Spinal cord (tissue), 10 donors: ENCODE measurements around the gene PLA2G2F. TPM values are rescaled to one million over a fixed set of nuclear protein-coding genes. Genes with fewer than 3 reads are reported as not detected.

ENCODE experiments used
- DNase-seq, 6 donors: peaks; one replicate each; pipeline versions ENCODE4 v3.0.0 to v3.0.0-alpha.2; 2013 to 2015; ENCODE audit warnings: low spot score in 6 of 6, low read depth in 4 of 6
- H3K27ac ChIP-seq: one replicate; pipeline ENCODE4 v1.5.1; 2013; ENCODE audit warnings: low read depth, low read length, control low read depth
- H3K27me3 ChIP-seq: one replicate; pipeline ENCODE4 v1.6.1; 2013; ENCODE audit warnings: low read length; ENCODE audit not compliant: control insufficient read depth, insufficient read depth
- H3K36me3 ChIP-seq: one replicate; pipeline ENCODE4 v1.6.1; 2013; ENCODE audit warnings: low read length; ENCODE audit not compliant: control insufficient read depth, insufficient read depth
- H3K4me1 ChIP-seq: one replicate; pipeline ENCODE4 v1.6.1; 2013; ENCODE audit warnings: low read length; ENCODE audit not compliant: control insufficient read depth, insufficient read depth
- H3K4me3 ChIP-seq: one replicate; pipeline ENCODE4 v1.5.1; 2013; ENCODE audit warnings: low read depth, low read length, control low read depth
- H3K9me3 ChIP-seq: one replicate; pipeline ENCODE4 v1.6.1; 2013; ENCODE audit warnings: low read length; ENCODE audit not compliant: control insufficient read depth, insufficient read depth
- WGBS: methylation state at CpG from one replicate; pipeline ENCODE4 v1.1.5; 2013; ENCODE audit warnings: missing lambda C conversion rate; ENCODE audit not compliant: insufficient coverage; 5-methylcytosine and 5-hydroxymethylcytosine counted together
- polyA plus RNA-seq, 2 donors: library from polyadenylated mRNA; unstranded; fragments of 120-200 nt; gene quantifications; one replicate each; pipeline ENCODE4 v1.2.1, GENCODE V29; 2013; ENCODE audit not compliant: insufficient read length in 2 of 2
- total RNA-seq, 2 donors: library from RNA; depleted of rRNA in 1 of 2; stranded (reverse); fragments of 120-200 nt in 1 of 2; fragments of >200 nt in 1 of 2; gene quantifications; one replicate each; pipeline versions ENCODE4 v1.2.3 to v1.2.4, GENCODE V29; 2013 to 2014
- donor health status: healthy.

PLA2G2F gene
- total and polyA plus RNA-seq, 4 donors, result not detected

- H3K9me3 ChIP-seq, result peaks cover 5% of the 10 kb centered on the region
- no peaks in the 10 kb centered on the region for H3K27me3 ChIP-seq
- DNase-seq, result peak in 1 of 6 donors; percentile 25
- H3K36me3 ChIP-seq, result no peaks in the 10 kb centered on the region
- peaks cover 33% of the 10 kb centered on the region for H3K4me1 ChIP-seq
- no peak overlapping the region for H3K4me3 ChIP-seq
- 84% methylated on average over 15 of the region's 15 CpGs for WGBS
- H3K27ac ChIP-seq, result no peak overlapping the region
Observed at GRCh38 chr1:20164694-20165202, 25.6 kb downstream of the PLA2G2F start.

GRCh38 chr1:20165522-20165951, 26.4 kb downstream of the PLA2G2F start:
- peak in 2 of 6 donors; percentile 18 to 32 for DNase-seq
- no peak overlapping the region for H3K4me3 ChIP-seq
- WGBS, result 80% methylated on average over 3 of the region's 16 CpGs
- no peaks in the 10 kb centered on the region for H3K27me3 ChIP-seq
- no peaks in the 10 kb centered on the region for H3K36me3 ChIP-seq
- peaks cover 2% of the 10 kb centered on the region for H3K9me3 ChIP-seq
- H3K4me1 ChIP-seq, result peaks cover 33% of the 10 kb centered on the region
- H3K27ac ChIP-seq, result no peak overlapping the region

- peaks cover 2% of the 10 kb centered on the region for H3K9me3 ChIP-seq
- no peak overlapping the region for H3K27ac ChIP-seq
- no peak for DNase-seq
- H3K4me3 ChIP-seq, result no peak overlapping the region
- peaks cover 33% of the 10 kb centered on the region for H3K4me1 ChIP-seq
- no peaks in the 10 kb centered on the region for H3K27me3 ChIP-seq
- no peaks in the 10 kb centered on the region for H3K36me3 ChIP-seq
- WGBS, result 72% methylated on average over 17 of the region's 17 CpGs
Observed at GRCh38 chr1:20166051-20166450, 26.9 kb downstream of the PLA2G2F start.

- DNase-seq, result no peak
- Histone ChIP-seq H3K4me1 (peaks cover 33% of the 10 kb centered on the region), H3K36me3 (no peaks in the 10 kb centered on the region), H3K27ac (no peak overlapping the region), H3K9me3 (peaks cover 2% of the 10 kb centered on the region), H3K27me3 (no peaks in the 10 kb centered on the region), H3K4me3 (no peak overlapping the region)
- 78% methylated on average over 7 of the region's 8 CpGs for WGBS
Observed at GRCh38 chr1:20167126-20167525, 28.0 kb downstream of the PLA2G2F start.

- H3K27ac ChIP-seq, result no peak overlapping the region
- 33% methylated on average over 3 of the region's 9 CpGs for WGBS
- H3K4me1 ChIP-seq, result peaks cover 33% of the 10 kb centered on the region
- no peaks in the 10 kb centered on the region for H3K36me3 ChIP-seq
- peaks cover 2% of the 10 kb centered on the region for H3K9me3 ChIP-seq
- H3K4me3 ChIP-seq, result no peak overlapping the region
- peak in 2 of 6 donors; percentile 39 to 83 for DNase-seq
- no peaks in the 10 kb centered on the region for H3K27me3 ChIP-seq
Observed at GRCh38 chr1:20168564-20169491, 29.7 kb downstream of the PLA2G2F start.

- no peaks in the 10 kb centered on the region for H3K36me3 ChIP-seq
- H3K4me3 ChIP-seq, result no peak overlapping the region
- H3K27ac ChIP-seq, result no peak overlapping the region
- peaks cover 32% of the 10 kb centered on the region for H3K4me1 ChIP-seq
- H3K27me3 ChIP-seq, result no peaks in the 10 kb centered on the region
- H3K9me3 ChIP-seq, result peaks cover 2% of the 10 kb centered on the region
- no peak for DNase-seq
- 100% methylated on average over 2 of the region's 5 CpGs for WGBS
Observed at GRCh38 chr1:20169932-20170331, 30.8 kb downstream of the PLA2G2F start.

- H3K27ac ChIP-seq, result no peak overlapping the region
- no peaks in the 10 kb centered on the region for H3K27me3 ChIP-seq
- 95% methylated on average over 11 of the region's 12 CpGs for WGBS
- no peaks in the 10 kb centered on the region for H3K36me3 ChIP-seq
- H3K4me3 ChIP-seq, result no peak overlapping the region
- peaks cover 21% of the 10 kb centered on the region for H3K4me1 ChIP-seq
- DNase-seq, result no peak
- no peaks in the 10 kb centered on the region for H3K9me3 ChIP-seq
Observed at GRCh38 chr1:20172033-20172590, 33.0 kb downstream of the PLA2G2F start.

- 86% methylated on average over 2 of the region's 9 CpGs for WGBS
- no peak for DNase-seq
- H3K4me1 ChIP-seq, result peaks cover 4% of the 10 kb centered on the region
- no peaks in the 10 kb centered on the region for H3K27me3 ChIP-seq
- no peak overlapping the region for H3K27ac ChIP-seq
- no peaks in the 10 kb centered on the region for H3K36me3 ChIP-seq
- H3K9me3 ChIP-seq, result no peaks in the 10 kb centered on the region
- no peak overlapping the region for H3K4me3 ChIP-seq
Observed at GRCh38 chr1:20174937-20175666, 36.0 kb downstream of the PLA2G2F start.

GRCh38 chr1:20178634-20179370, 39.7 kb downstream of the PLA2G2F start:
- DNase-seq, result no peak
- Histone ChIP-seq H3K9me3 (no peaks in the 10 kb centered on the region), H3K36me3 (no peaks in the 10 kb centered on the region), H3K4me3 (no peak overlapping the region), H3K27me3 (no peaks in the 10 kb centered on the region), H3K27ac (no peak overlapping the region), H3K4me1 (peaks cover 4% of the 10 kb centered on the region)
- 56% methylated on average over 3 of the region's 13 CpGs for WGBS
